ENCODE measurements around the gene GAS5. TPM values are rescaled to one million over a fixed set of nuclear protein-coding genes. Genes with fewer than 3 reads are reported as not detected.
"Not testable (repeated sequence)": the region's sequence is repeated elsewhere in the genome, so short reads cannot be mapped to it uniquely, and the experiment has no call there.

Gene GAS5
- total RNA-seq, 2 experiments from 2014 or later: 865 to 867 TPM

- ChIA-PET CTCF (no interaction called here), POLR2A (interaction anchor here (1.3 kb wide), 1 partner anchor 17 kb away, joined by 3 read pairs; the partner anchor contains the start of genes GAS5 and ZBTB37)
- Mint-ChIP-seq H3K4me1 (ENCODE audit: low read depth) (peaks cover 27% of the 10 kb centered on the region), H3K9me3 (no peaks in the 10 kb centered on the region), H3K36me3 (ENCODE audit: low read depth) (peaks cover 72% of the 10 kb centered on the region), H3K27ac (no peak overlapping the region), H3K27me3 (no peaks in the 10 kb centered on the region), H3K4me3 (no peak overlapping the region)
- TF ChIP-seq CTCF (IDR thresholded peaks at IDR 0.05): no peak
- ATAC-seq (ENCODE audit: poor library complexity): no peak
- Histone ChIP-seq H3K4me1 (ENCODE audit: insufficient read depth, low read length) (peaks cover 2% of the 10 kb centered on the region), H3K4me3 (ENCODE audit: low read length) (no peak overlapping the region), H3K27ac (ENCODE audit: low read depth in 1 of 2, low read length in 2 of 2) (no peak overlapping the region), H3K9me3 (ENCODE audit: control insufficient read depth in 1 of 2, insufficient read depth in 1 of 2, low read length in 2 of 2) (no peaks in the 10 kb centered on the region), H3K27me3 (ENCODE audit: control insufficient read depth in 1 of 2, insufficient read depth in 2 of 2, low read length in 2 of 2) (no peaks in the 10 kb centered on the region), H3K36me3 (ENCODE audit: insufficient read depth, low read length) (peaks cover 25% of the 10 kb centered on the region)
- intact Hi-C loops (cut with DNase I, micrococcal nuclease): no loop called here
- DNase-seq: no peak
Measured at GRCh38 chr1:173884701-173885100, 16.9 kb upstream of the GAS5 start.

GRCh38 chr1:173881117-173881516, 13.3 kb upstream of the GAS5 start:
- H3K4me3 ChIP-seq (ENCODE audit: low read length); CTCF ChIA-PET; POLR2A ChIA-PET; H3K9me3 Mint-ChIP-seq; H3K4me1 ChIP-seq (ENCODE audit: insufficient read depth, low read length); H3K27me3 Mint-ChIP-seq; H3K27ac ChIP-seq (ENCODE audit: low read depth in 1 of 2, low read length in 2 of 2); H3K27me3 ChIP-seq (ENCODE audit: control insufficient read depth in 1 of 2, insufficient read depth in 2 of 2, low read length in 2 of 2); intact Hi-C loops (cut with DNase I, micrococcal nuclease); H3K9me3 ChIP-seq (ENCODE audit: control insufficient read depth in 1 of 2, insufficient read depth in 1 of 2, low read length in 2 of 2); H3K4me3 Mint-ChIP-seq; ATAC-seq (ENCODE audit: poor library complexity); H3K27ac Mint-ChIP-seq; DNase-seq; H3K4me1 Mint-ChIP-seq (ENCODE audit: low read depth): not testable (repeated sequence)
- peaks cover 39% of the 10 kb centered on the region for H3K36me3 ChIP-seq (ENCODE audit: insufficient read depth, low read length)
- peaks cover 72% of the 10 kb centered on the region for H3K36me3 Mint-ChIP-seq (ENCODE audit: low read depth)

- Histone ChIP-seq H3K36me3 (ENCODE audit: insufficient read depth, low read length) (peaks cover 37% of the 10 kb centered on the region), H3K4me3 (ENCODE audit: low read length) (no peak overlapping the region), H3K27me3 (ENCODE audit: control insufficient read depth in 1 of 2, insufficient read depth in 2 of 2, low read length in 2 of 2) (no peaks in the 10 kb centered on the region), H3K4me1 (ENCODE audit: insufficient read depth, low read length) (no peaks in the 10 kb centered on the region), H3K9me3 (ENCODE audit: control insufficient read depth in 1 of 2, insufficient read depth in 1 of 2, low read length in 2 of 2) (no peaks in the 10 kb centered on the region), H3K27ac (ENCODE audit: low read depth in 1 of 2, low read length in 2 of 2) (no peak overlapping the region)
- peaks cover 11% of the 10 kb centered on the region for H3K4me1 Mint-ChIP-seq (ENCODE audit: low read depth)
- no peak for TF ChIP-seq CTCF (IDR thresholded peaks at IDR 0.05)
- H3K36me3 Mint-ChIP-seq (ENCODE audit: low read depth): peaks cover 74% of the 10 kb centered on the region
- DNase-seq (no peak), ATAC-seq (ENCODE audit: poor library complexity) (no peak)
- intact Hi-C loops (cut with DNase I, micrococcal nuclease): no loop called here
- H3K4me3 Mint-ChIP-seq: no peak overlapping the region
- no peaks in the 10 kb centered on the region for H3K9me3 Mint-ChIP-seq
- CTCF ChIA-PET: no interaction called here
- POLR2A ChIA-PET: interaction anchor here (2.8 kb wide), 1 partner anchor 10 kb away, joined by 9 read pairs; the partner anchor contains the start of gene ZBTB37
- H3K27me3 Mint-ChIP-seq: no peaks in the 10 kb centered on the region
- H3K27ac Mint-ChIP-seq: no peak overlapping the region
Measured at GRCh38 chr1:173878251-173878650, 10.5 kb upstream of the GAS5 start.

- peaks cover 9% of the 10 kb centered on the region for H3K4me1 ChIP-seq (ENCODE audit: insufficient read depth, low read length)
- H3K4me1 Mint-ChIP-seq (ENCODE audit: low read depth): peaks cover 21% of the 10 kb centered on the region
- ATAC-seq (ENCODE audit: poor library complexity): no peak
- no peaks in the 10 kb centered on the region for H3K27me3 ChIP-seq (ENCODE audit: control insufficient read depth in 1 of 2, insufficient read depth in 2 of 2, low read length in 2 of 2)
- no peak for DNase-seq
- POLR2A ChIA-PET: interaction anchor here (2.8 kb wide), 1 partner anchor 8 kb away, joined by 9 read pairs; the partner anchor contains the start of gene ZBTB37
- no peaks in the 10 kb centered on the region for H3K9me3 ChIP-seq (ENCODE audit: control insufficient read depth in 1 of 2, insufficient read depth in 1 of 2, low read length in 2 of 2)
- no peak overlapping the region for H3K4me3 Mint-ChIP-seq
- H3K27ac Mint-ChIP-seq: no peak overlapping the region
- peaks cover 41% of the 10 kb centered on the region for H3K36me3 ChIP-seq (ENCODE audit: insufficient read depth, low read length)
- H3K9me3 Mint-ChIP-seq: no peaks in the 10 kb centered on the region
- no peak for TF ChIP-seq CTCF (IDR thresholded peaks at IDR 0.05)
- intact Hi-C loops (cut with DNase I, micrococcal nuclease): no loop called here
- H3K36me3 Mint-ChIP-seq (ENCODE audit: low read depth): peaks cover 80% of the 10 kb centered on the region
- CTCF ChIA-PET: interaction anchor here (1.9 kb wide), 1 partner anchor 1132 kb away, joined by 4 read pairs; no protein-coding TSS in a partner anchor
- H3K27me3 Mint-ChIP-seq: no peaks in the 10 kb centered on the region
- no peak overlapping the region for H3K4me3 ChIP-seq (ENCODE audit: low read length)
- no peak overlapping the region for H3K27ac ChIP-seq (ENCODE audit: low read depth in 1 of 2, low read length in 2 of 2)
Measured at GRCh38 chr1:173876732-173877131, 8.9 kb upstream of the GAS5 start.

Data from CD4-positive, alpha-beta T cell (primary cell).